Inflammatory macrophage treated with lipopolysaccharide for 1 hour (primary cell): ENCODE data around the gene MMP21.

Experiments
- DNase-seq, 2 donors: peaks; one replicate each; pipeline ENCODE4 v3.0.0-alpha.2; 2020 to 2022

The MMP21 gene, protein sequence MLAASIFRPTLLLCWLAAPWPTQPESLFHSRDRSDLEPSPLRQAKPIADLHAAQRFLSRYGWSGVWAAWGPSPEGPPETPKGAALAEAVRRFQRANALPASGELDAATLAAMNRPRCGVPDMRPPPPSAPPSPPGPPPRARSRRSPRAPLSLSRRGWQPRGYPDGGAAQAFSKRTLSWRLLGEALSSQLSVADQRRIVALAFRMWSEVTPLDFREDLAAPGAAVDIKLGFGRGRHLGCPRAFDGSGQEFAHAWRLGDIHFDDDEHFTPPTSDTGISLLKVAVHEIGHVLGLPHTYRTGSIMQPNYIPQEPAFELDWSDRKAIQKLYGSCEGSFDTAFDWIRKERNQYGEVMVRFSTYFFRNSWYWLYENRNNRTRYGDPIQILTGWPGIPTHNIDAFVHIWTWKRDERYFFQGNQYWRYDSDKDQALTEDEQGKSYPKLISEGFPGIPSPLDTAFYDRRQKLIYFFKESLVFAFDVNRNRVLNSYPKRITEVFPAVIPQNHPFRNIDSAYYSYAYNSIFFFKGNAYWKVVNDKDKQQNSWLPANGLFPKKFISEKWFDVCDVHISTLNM

DNA sequence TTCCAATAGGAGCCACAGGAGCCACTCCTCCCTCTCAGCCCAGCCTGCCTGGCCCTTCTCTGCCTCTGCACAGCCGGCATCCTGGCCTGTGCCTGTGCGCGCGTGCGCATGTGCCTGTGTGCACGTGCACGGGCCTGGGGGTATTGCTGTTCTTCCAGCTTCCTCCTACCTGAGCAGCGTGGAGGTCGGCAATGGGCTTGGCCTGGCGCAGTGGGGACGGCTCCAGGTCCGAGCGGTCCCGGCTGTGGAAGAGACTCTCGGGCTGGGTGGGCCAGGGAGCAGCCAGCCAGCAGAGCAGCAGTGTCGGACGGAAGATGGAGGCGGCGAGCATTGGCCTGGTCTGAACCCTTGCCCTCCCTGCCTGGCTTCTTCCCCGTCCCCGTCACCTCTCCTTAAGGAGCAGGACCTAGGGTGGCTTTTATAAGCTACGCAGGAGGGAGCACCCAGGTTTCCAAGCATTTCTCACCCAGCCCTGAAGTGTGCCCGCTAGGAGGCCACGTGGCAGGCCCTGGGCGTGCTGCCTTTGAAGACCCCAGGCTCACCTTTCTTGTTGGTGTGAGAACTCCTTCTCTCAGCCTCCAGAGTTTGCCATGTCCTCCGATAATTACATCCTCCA is at the start of gene MMP21:
TSS of gene MMP21 (minus strand) at position 331 of the 616 bp plus-strand sequence. CDS start at position 331, 0 bp downstream.
- no peak for DNase-seq

DNA sequence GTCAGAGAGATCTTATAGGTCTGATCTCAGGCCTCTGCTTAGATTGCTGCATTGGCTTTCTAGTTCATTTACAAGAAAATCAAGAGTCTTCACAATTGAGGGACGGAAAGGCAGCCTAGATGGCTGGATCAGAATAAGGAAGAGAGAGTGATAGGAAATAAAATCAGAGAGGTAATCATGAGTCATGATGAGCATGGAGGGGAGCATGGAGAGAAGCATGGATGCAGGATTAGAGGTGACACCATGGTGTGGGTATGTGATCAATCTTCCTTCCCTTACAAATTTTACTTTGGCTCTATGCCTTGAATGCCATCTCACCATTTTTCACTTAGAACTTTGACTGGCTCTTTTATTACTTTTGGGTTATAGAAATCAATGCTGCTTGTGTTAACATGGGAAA is 49.1 kb upstream of the MMP21 start:
- peak in 1 of 2 donors; percentile 0 for DNase-seq

DNA sequence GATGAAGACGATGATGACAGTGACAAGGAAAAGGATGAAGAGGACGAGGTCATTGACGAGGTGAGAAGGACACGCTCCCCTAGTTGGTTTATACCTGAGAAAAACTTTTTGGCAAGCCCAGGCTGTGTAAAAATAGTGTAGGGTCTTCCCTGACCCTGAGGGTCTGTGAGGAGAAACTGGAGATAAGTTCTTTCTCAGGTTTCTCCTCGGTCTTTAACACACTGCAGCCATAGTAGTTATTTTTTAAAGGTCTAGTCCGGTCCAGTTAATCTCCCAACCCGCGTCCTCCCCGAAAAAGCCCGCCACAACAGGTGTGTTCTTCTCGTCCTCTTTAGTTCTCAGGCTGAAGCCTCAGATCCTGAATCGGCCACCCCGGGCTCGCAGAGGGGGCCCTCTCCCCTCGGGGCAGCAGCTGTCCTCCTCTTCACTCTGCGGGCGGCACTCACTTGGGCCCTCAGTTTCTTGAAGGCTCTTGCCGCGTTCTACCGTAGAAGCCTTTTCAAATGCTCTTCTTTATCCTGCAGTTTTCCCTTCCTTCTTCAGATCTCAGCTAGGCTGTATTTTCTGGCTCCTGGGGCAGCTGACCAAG is 48.1 kb upstream of the MMP21 start:
- peak in 1 of 2 donors; percentile 4 for DNase-seq

DNA sequence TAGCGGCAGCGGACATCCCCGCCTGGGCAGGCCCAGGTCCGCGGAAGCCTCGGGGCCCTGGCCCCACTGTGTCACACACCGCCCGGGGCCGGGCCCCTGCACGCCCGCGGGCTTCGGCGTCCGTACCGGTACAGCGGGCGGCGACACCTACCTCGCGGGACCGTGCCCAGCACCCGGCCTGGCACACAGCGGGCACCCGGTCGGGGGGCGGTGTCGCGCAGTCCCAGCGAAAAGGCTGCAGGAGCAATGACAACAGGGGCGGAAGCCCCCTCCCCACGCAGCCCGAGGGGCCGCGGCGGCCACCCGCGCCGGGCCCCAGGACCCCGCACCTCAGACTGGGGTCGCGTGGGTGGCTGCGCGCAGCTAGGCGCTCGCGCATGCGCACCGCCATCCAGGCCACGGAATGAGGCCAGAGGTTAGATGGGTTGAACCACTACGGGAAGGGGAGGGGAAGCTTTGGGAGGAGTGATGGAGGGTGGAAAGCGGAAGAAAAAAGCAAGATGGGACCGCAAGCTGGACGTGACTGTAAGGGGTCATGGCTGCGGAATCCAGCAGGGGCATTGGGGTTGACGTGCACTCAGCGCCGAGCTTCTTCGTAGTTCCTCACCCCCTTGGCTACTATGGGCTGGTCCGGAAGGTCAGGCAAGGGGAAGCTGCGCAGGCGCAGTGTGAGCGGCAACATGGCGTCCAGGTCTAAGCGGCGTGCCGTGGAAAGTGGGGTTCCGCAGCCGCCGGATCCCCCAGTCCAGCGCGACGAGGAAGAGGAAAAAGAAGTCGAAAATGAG is 47.4 kb upstream of the MMP21 start, which contains the start of the genes BCCIP and UROS:
TSS of gene BCCIP (plus strand) at position 669 of the 785 bp plus-strand sequence. CDS start at position 681, 12 bp downstream.
TSS of gene UROS (minus strand) at position 381 of the 785 bp plus-strand sequence. CDS start 6,759 bp downstream, outside the sequence.
- DNase-seq, result peak; percentile 82 to 91

DNA sequence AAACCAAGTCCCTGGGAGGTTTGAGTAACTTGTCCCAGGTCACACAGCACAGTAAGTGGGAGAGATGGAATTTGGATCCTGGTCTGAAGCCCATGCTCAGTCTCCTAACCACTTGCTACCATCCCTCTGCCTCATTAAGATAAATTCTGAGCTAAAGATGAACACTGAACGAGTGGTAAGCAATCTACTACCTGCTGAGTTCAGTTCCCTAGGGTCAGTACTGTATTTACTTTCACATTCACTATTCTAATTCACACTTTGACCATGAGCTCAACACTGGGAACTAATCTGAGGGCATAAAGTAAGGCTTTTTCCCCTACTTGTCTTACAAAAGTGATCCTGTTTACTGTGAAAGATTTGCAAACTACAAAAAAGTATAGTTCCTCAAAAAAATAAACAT is 45.1 kb upstream of the MMP21 start:
- DNase-seq, result peak in 1 of 2 donors; percentile 4

DNA sequence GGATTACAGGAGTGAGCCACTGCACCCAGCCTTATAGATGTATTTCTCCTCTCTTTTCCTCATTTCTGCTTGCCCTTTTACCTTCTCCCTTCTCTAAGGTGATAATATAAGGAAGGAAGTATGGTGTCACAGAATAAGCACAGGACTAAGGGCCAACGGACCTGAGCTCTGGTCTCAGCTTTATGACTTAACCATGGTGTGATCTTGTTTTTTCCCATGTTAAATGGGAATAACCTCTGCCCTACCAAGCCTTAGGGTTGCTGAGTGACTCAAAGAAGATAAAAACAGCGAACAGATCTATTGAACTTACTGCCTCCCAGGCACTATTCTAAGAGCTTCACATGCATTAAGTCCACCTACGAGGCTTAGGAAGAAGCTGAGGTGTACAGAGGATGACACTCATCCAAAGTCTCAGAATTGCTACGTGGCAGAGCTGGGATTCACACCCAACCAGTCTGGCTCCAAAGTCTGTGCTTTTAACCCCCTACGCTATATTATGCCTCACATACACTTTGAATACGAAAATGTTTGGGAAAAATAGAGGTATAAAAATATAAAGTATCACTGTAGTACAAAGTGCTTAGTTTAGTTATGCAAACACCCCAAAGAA is 41.8 kb upstream of the MMP21 start:
- no peak for DNase-seq

DNA sequence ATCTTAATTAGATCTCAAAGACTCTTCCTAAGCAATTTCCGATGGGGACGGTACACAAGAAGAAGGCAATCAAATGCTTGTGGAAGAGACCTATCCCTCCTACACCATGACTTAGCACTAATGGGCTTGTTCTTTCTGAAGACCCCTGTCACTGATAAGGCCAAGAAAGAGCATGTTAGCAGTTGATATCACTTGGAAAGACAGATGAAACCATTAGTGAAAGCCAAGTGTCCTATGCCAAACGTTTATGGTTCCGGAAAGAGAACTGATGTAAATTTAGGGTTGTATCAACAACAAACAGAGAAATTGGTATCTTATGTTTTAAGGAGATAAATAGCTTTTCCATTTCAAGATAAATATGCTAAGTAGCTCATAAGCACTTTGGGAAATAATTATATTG is 40.9 kb upstream of the MMP21 start:
- no peak for DNase-seq

DNA sequence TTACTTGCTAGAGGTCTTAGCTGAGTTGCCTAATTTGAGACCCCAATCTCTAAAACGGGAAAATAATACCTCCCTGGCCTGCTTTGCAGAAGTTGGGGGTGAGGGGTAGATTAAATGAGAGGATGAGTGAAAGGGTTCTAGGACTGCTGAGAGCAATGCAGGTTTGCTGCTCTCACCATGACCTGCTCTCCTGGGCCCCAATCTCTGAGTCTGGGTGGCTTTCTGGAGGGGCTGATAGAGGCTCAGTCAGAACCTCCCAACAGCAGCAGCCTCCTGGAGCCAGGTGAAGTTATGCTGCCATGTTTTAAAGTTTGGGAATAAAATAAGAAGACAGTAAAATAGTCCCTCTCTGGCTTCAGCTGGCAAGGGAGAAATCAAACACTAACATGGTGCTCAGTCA is 40.1 kb upstream of the MMP21 start:
- no peak for DNase-seq

DNA sequence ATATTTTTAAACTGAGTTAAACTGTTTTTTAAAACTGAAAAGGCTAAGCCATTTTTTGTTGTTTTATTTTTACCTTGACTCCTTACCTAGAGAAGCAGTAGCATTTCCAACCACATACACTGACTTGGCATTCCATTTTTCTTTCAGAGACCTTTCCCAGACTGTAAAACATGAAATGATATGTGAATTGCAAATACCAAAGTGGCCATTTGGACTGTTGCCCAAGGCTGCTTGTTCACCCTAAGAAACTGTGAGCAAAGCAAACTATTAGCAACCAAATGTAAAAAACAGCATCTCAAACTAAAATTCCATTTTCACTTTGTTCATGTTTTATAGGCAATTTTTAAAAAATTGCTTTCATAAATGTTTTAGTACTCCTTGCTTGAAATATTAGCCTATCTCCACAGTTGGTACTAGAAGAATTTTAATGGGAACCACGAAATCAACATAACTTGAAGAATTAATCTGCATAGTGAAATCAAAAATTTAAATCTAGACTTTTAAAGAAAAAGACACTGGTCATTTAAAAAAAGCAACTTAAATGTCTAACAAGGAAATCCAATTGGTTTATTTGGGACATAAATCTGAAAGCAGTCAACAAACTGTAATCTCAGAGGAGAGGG is 36.6 kb upstream of the MMP21 start:
- DNase-seq, result no peak

DNA sequence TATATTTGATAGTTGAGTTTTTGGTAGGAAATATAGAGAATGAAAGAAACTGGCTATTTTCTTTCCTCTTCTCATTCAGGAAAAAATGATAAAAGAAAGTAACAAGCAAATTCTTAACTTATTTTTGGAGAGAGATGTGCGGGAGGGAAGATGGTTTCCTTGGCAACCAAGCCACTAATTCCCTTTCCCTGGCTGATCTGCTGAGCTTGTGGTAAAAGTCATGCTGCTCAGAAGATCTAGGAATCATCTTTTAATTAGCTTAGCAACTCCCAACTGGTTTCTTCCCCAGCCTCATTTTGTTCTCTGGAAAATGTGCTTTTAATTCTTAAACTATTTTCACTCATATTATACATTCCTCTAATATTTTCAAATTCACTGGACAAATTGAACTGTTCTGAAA is 35.6 kb upstream of the MMP21 start:
- no peak for DNase-seq

DNA sequence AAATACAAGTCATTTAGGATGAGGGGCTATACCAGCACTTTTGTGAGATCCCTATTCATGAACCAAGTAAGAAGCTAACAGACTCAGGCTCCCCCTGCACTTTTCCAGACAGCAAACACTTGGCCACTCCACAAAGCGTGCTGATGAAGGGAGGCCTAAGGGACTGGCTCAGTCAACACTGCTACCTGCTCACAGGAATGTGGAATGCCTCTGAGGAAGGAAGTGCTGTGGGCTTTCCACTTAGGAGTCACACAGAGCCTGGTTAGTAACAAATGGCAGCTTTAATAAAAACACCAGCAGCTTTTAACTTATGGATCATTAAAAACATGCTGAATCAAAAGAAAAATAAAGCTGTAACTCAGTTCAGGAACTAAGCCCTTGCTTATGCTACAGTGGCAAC is 32.4 kb upstream of the MMP21 start:
- DNase-seq, result no peak

DNA sequence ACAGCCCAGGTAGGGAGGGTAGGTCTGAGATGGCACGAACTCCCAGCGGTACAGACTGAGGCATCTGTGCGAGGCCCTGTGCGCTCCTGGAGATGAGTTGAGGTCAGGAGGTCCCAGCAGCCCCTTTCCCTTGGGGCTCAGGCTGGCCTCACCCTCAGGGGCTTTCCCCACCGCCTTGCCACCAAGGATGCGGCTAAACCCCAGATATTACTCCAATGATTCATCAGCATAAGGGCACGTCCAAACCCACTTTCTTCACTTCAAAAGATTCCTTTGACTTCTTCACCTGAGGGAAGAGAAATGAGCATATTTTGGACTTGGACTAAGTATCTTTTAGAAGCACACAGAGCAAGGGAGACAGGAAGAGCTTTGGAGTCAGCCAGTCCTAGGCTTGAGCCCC is 27.1 kb upstream of the MMP21 start:
- no peak for DNase-seq

DNA sequence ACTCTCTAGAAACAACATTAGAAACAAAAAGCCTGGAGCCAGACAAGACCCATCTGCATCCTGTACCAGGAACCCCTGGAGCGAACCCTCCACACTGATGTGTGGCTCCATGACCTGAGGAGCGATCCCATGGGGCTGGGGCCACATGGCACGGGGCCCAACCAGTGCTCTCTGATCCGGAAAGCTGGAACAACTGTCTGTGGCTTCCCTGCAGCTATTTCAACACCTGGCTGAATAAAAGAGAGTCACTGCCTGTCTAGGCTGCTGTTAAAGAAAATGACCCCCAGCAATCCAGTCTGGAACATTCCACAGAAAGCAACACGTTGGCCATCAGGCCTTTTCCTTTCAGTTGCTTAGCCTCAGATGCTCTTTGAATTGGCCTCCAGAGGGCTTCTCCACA is 26.5 kb upstream of the MMP21 start:
- DNase-seq, result no peak

DNA sequence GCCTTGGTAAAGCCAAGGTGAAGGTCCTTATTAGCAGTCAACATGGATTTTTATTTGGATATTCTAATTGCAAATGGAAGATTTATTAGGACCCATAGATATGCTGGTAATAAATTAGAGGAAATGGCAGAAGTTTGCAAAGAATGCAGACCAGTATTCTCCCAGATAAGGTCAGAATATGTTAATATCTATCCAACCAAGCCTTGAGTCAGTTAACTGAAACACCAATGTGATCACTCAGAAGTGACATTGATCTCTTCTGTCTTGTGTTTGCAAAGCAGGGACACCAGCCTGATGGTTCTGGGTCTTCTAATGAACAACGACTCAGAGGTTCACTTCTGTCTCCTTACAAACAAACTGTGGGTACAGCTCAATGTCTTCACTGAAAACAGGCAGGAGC is 26.0 kb upstream of the MMP21 start:
- no peak for DNase-seq

DNA sequence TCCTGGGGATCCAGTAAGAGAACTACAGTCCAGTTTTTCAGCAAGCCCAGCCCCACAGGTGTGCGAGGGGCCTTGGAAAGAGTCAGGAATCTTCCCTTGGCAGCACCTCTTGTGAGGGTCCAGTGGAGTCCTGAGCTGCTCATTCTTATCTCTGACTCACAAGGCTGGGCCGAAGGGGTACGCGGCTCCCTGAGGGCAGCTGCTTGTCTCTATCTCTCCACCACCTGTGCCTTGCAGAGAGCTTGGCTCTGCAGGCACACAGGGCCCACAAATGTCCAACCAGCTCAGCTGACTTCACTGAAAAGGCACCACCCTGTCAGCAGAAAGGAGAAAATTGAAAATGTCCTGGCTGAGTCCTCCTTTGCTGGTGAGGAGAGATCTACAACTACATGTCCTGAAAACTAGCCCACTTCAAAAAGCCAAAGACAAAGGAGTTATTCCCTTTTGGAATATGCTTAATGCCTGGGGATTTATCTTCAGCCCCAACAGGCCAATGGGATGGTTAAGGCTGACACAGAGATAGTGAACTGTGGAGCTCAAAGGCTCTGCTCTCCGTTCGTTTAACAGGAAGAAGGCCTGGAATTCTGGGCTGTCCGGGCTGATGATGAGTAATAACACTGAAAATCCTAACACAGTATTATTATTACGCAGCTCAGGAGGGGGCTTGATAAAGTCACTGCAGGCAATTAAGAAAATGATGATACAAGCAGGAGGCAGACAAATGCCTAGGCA is 24.0 kb upstream of the MMP21 start:
- DNase-seq, result no peak

DNA sequence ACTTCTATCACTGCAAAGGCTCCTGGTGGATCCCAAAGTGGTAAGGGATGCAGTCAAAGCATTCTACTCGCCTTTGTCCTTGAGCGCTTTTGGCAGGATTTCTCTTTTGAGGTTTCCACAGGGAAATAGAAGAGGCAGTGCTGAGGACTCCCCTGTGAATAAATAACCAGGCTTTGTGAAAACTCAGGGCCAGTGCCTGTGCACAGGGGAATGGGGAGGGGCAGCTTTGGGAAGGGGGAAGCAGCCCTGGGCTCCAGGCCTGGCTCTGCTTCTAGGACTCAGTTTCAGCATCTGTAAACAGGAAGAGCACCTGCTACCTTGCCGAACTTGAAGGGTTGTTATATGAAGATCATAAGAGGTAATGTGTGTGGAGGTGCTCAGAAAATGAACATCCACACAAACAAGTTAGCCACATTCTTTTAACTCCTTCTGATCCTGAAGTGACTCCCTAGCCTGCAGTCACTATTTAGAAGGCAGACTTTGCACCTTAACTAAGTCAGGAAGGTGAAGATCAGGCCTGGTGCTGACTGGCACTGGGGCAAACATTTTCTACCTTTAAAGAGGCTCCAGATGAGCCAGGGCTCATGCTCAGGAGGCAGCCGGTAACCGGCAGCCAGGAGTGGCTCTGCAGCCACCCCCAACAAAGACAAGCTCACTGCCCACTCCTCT is 22.5 kb upstream of the MMP21 start:
- DNase-seq, result no peak

DNA sequence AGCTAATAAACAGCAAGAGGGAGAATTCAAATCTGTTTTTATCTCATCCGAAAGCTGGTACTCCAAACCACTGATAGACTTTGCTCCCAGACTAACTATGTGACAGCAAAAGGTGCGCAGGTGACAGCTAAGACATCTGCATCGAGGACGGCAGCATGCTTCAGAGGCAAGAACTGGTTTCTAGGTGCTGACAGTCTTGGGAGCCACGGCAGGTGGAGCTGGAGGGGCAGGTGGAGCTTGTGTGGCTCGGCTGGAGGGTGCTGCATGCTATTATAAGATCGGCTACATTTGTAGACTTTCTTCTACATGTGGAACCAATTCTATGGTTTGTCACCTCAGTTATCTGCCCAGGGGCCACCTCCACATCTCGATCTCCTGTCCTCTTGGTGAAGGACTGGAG is 21.8 kb upstream of the MMP21 start:
- DNase-seq, result no peak

DNA sequence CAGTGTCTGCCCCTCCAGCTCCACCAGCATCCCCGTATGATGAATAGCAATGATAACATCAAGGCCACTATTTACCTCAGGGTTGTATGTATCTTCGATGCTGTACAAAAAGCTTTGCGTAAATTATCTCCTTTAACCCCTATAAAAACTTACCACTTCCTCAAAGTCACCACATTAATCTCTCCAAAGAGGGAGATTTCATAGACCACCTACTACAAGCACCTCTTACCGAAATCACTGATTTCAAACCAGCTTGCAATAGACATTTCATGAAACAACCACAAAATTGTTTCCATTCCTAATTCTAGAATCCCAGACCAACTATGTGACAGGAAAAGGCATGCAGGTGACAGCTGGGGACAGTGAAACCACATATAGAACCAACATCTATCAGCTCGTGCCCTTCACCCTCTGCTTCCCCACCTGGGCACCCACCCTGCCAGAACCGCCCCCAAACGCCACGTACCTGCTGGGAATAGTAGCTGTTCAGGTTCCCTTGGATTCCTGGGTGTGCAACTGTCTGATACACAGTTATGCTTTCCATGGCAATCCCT is 20.1 kb upstream of the MMP21 start:
- DNase-seq, result no peak

DNA sequence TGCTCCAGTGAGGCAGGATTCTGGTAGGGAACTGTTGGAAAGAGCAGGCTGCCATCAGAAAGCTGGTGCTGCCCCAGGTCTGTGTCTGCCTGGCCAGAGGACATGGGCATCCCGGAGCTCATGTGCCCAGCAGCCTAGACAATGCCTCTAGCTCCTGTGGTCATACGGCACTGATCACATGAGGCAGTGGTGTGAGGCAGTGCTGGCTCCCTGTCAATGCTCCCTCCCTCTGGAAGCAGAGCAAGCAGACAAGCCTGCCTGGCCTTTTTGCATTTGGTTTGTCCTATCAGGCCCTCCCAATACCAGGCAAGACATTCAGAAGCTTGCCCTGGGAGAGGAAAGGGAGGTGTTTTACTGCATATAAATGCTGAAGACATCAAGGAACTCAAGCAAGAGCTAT is 19.5 kb upstream of the MMP21 start:
- DNase-seq, result no peak
